H1 (cell line): ENCODE results near the gene MMAB. TPM values are rescaled to one million over a fixed set of nuclear protein-coding genes. Genes with fewer than 3 reads are reported as not detected.

ENCODE experiments used
- CTCF ChIA-PET: fragments of 300-600 bp; sonication (Branson Sonifier 250); formaldehyde crosslinking; loops from one replicate; lab custom pipeline; 2021; ENCODE audit not compliant: partially characterized antibody; lab: Charles Lee
- POLR2A ChIA-PET: fragments of 300-600 bp; sonication (Branson Sonifier 250); formaldehyde crosslinking; loops from one replicate; lab custom pipeline; 2021; ENCODE audit warnings: inconsistent platforms; ENCODE audit not compliant: partially characterized antibody; lab: Charles Lee
- DNase-seq, 2 experiments: peaks; one replicate each; pipeline versions ENCODE4 v3.0.0 to v3.0.0-alpha.2; 2010 to 2022; ENCODE audit warnings: low spot score in 2 of 2, low read depth in 1 of 2, mixed read lengths in 1 of 2
- FAIRE-seq: peaks from 2 replicates; lab custom pipeline; 2011; peaks lifted over from hg19 to GRCh38; lab: Jason Lieb, UNC
- H2AFZ ChIP-seq: 2 replicates; pipeline ENCODE4 v1.8.1; 2012; ENCODE audit warnings: low read length, inconsistent platforms
- H2AK5ac ChIP-seq: 2 replicates; pipeline ENCODE4 v1.6.1; 2013; ENCODE audit warnings: low read depth, low read length
- H2BK120ac ChIP-seq: replicated peaks from 2 replicates; pipeline ENCODE3; 2013; ENCODE audit warnings: low read depth, low read length, inconsistent platforms
- H2BK12ac ChIP-seq: 2 replicates; pipeline ENCODE4 v1.6.1; 2013; ENCODE audit warnings: low read depth, low read length
- H2BK15ac ChIP-seq: 2 replicates; pipeline ENCODE4 v1.6.1; 2013; ENCODE audit warnings: low read length
- H2BK20ac ChIP-seq: 2 replicates; pipeline ENCODE4 v1.6.1; 2013; ENCODE audit warnings: low read length
- H2BK5ac ChIP-seq: 2 replicates; pipeline ENCODE4 v1.6.1; 2013; ENCODE audit warnings: low read depth, low read length
- H3K14ac ChIP-seq: 2 replicates; pipeline ENCODE4 v1.6.1; 2013; ENCODE audit warnings: inconsistent platforms; ENCODE audit not compliant: insufficient read length
- H3K18ac ChIP-seq: 2 replicates; pipeline ENCODE4 v1.6.1; 2013; ENCODE audit warnings: low read length; ENCODE audit errors: extremely low read depth
- H3K23ac ChIP-seq: 2 replicates; pipeline ENCODE4 v1.6.1; 2013; ENCODE audit warnings: inconsistent platforms; ENCODE audit not compliant: insufficient read length
- H3K23me2 ChIP-seq: 2 replicates; pipeline ENCODE4 v1.6.1; 2013; ENCODE audit warnings: low read depth, low read length
- H3K27ac ChIP-seq: 2 replicates; pipeline ENCODE4 v1.6.1; 2011; ENCODE audit warnings: low read depth, low read length, inconsistent platforms
- H3K27me3 ChIP-seq, 4 experiments: replicated peaks in 1 of 4; 1 replicate in 1 of 4; 2 replicates in 3 of 4; pipeline versions ENCODE4 v1.6.1 to v1.8.1; 2011 to 2013; ENCODE audit warnings: low read length in 3 of 4, mild to moderate bottlenecking in 3 of 4, inconsistent platforms in 2 of 4, mixed read lengths in 2 of 4, moderate library complexity in 1 of 4; ENCODE audit not compliant: control insufficient read depth in 3 of 4, insufficient read depth in 3 of 4; ENCODE audit errors: extremely low read depth in 1 of 4
- H3K36me3 ChIP-seq, 4 experiments: 2 replicates each; pipeline versions ENCODE4 v1.6.1 to v1.8.1; 2011 to 2013; ENCODE audit warnings: mild to moderate bottlenecking in 4 of 4, low read length in 3 of 4, moderate library complexity in 2 of 4, control low read depth in 1 of 4, inconsistent platforms in 1 of 4; ENCODE audit not compliant: insufficient read depth in 4 of 4, control insufficient read depth in 2 of 4
- H3K4ac ChIP-seq: replicated peaks from 2 replicates; pipeline ENCODE3; 2013; ENCODE audit warnings: low read length, low read depth, mixed read lengths, inconsistent platforms; ENCODE audit not compliant: insufficient read length
- H3K4me1 ChIP-seq, 4 experiments: replicated peaks in 1 of 4; 1 replicate in 1 of 4; 2 replicates in 3 of 4; pipeline versions ENCODE4 v1.6.1 to v1.8.1; 2011 to 2013; ENCODE audit warnings: low read length in 3 of 4, inconsistent platforms in 2 of 4, mixed read lengths in 1 of 4; ENCODE audit not compliant: insufficient read depth in 4 of 4, control insufficient read depth in 3 of 4
- H3K4me2 ChIP-seq, 2 experiments: 2 replicates each; pipeline versions ENCODE4 v1.6.1 to v1.8.1; 2011 to 2013; ENCODE audit warnings: low read depth in 2 of 2, low read length in 2 of 2, control low read depth in 1 of 2, inconsistent platforms in 1 of 2, mild to moderate bottlenecking in 1 of 2; ENCODE audit not compliant: insufficient read depth in 1 of 2
- H3K4me3 ChIP-seq, 4 experiments: fragments of 200-600, 300-600 bp in 1 of 4; sonication (generic), shearing (Covaris generic), sonication (Bioruptor Twin) in 1 of 4; 2 replicates each; pipeline versions ENCODE4 v1.5.1 to v1.8.1; 2011 to 2016; ENCODE audit warnings: low read length in 4 of 4, low read depth in 3 of 4, control low read depth in 2 of 4, inconsistent platforms in 2 of 4, mild to moderate bottlenecking in 2 of 4, mixed read lengths in 1 of 4, moderate library complexity in 1 of 4; ENCODE audit not compliant: insufficient read depth in 2 of 4; ENCODE audit errors: extremely low read depth in 1 of 4
- H3K56ac ChIP-seq: replicated peaks from 2 replicates; pipeline ENCODE3; 2013; ENCODE audit warnings: low read depth, mild to moderate bottlenecking, mixed read lengths, low read length, inconsistent platforms; ENCODE audit not compliant: insufficient read length
- H3K79me1 ChIP-seq: 2 replicates; pipeline ENCODE4 v1.6.1; 2013; ENCODE audit warnings: low read depth, low read length, control low read depth
- H3K79me2 ChIP-seq, 2 experiments: 2 replicates each; pipeline versions ENCODE4 v1.6.1 to v1.8.1; 2012 to 2013; ENCODE audit warnings: low read length in 2 of 2, mild to moderate bottlenecking in 2 of 2, inconsistent platforms in 1 of 2; ENCODE audit not compliant: insufficient read depth in 2 of 2, control insufficient read depth in 1 of 2
- H3K9ac ChIP-seq, 4 experiments: replicated peaks in 1 of 4; 1 replicate in 1 of 4; 2 replicates in 3 of 4; pipeline versions ENCODE4 v1.6.1 to v1.8.1; 2011 to 2013; ENCODE audit warnings: low read depth in 3 of 4, low read length in 3 of 4, control low read depth in 2 of 4, mild to moderate bottlenecking in 2 of 4, moderate library complexity in 2 of 4, inconsistent platforms in 1 of 4; ENCODE audit errors: extremely low read depth in 1 of 4
- H3K9me3 ChIP-seq, 2 experiments: 2 replicates each; pipeline versions ENCODE4 v1.6.1 to v1.8.1; 2012 to 2013; ENCODE audit warnings: mild to moderate bottlenecking in 2 of 2, moderate library complexity in 2 of 2, control low read depth in 1 of 2, inconsistent platforms in 1 of 2, low read depth in 1 of 2, low read length in 1 of 2, mixed read lengths in 1 of 2; ENCODE audit not compliant: insufficient read depth in 2 of 2
- H4K20me1 ChIP-seq, 2 experiments: replicated peaks in 1 of 2; 2 replicates each; pipeline versions ENCODE3 to v1.8.1; 2011 to 2013; ENCODE audit warnings: inconsistent platforms in 2 of 2, low read length in 2 of 2, mild to moderate bottlenecking in 1 of 2; ENCODE audit not compliant: insufficient read depth in 2 of 2, control insufficient read depth in 1 of 2
- H4K5ac ChIP-seq: 2 replicates; pipeline ENCODE4 v1.6.1; 2013; ENCODE audit warnings: low read length, low read depth, mixed read lengths, inconsistent platforms; ENCODE audit not compliant: insufficient read length
- H4K8ac ChIP-seq: 2 replicates; pipeline ENCODE4 v1.8.0; 2013; ENCODE audit warnings: mild to moderate bottlenecking, moderate library complexity, low read length, inconsistent platforms; ENCODE audit not compliant: insufficient read depth; ENCODE audit errors: extremely low read depth
- H4K91ac ChIP-seq: replicated peaks from 2 replicates; pipeline ENCODE3; 2013; ENCODE audit warnings: low read length, mixed read lengths, inconsistent platforms; ENCODE audit not compliant: insufficient read length
- BACH1 ChIP-seq: IDR thresholded peaks from 2 replicates; pipeline ENCODE4 v1.6.1; 2012; ENCODE audit warnings: low read length, improper control_type of control experiment
- CBX8 ChIP-seq: fragments of 300-800, 300-1000 bp; sonication (generic); IDR thresholded peaks from 2 replicates; pipeline ENCODE4 v1.7.1; 2016; ENCODE audit warnings: low read depth, low read length, borderline replicate concordance
- CHD1 ChIP-seq: IDR thresholded peaks from 2 replicates; pipeline ENCODE4 v1.6.1; 2012; ENCODE audit warnings: low read depth, low read length, improper control_type of control experiment
- GTF2F1 ChIP-seq: IDR thresholded peaks from 2 replicates; pipeline ENCODE4 v1.6.1; 2012; ENCODE audit warnings: low read depth, low read length, improper control_type of control experiment, borderline replicate concordance
- KDM1A ChIP-seq: fragments of 200-600, 300-600 bp; sonication (generic); IDR thresholded peaks from 2 replicates; pipeline ENCODE4 v1.7.1; 2016; ENCODE audit warnings: mild to moderate bottlenecking, low read length, borderline replicate concordance
- MAFK ChIP-seq: IDR thresholded peaks from 2 replicates; pipeline ENCODE4 v1.6.1; 2012; ENCODE audit warnings: low read depth, mild to moderate bottlenecking, improper control_type of control experiment, low read length
- NRF1 ChIP-seq: IDR thresholded peaks from 2 replicates; pipeline ENCODE4 v1.6.1; 2011; ENCODE audit warnings: mild to moderate bottlenecking, low read depth, low read length, improper control_type of control experiment
- POLR2AphosphoS5 ChIP-seq: IDR thresholded peaks from 2 replicates; pipeline ENCODE4 v1.6.1; 2011; ENCODE audit warnings: low read depth, low read length
- RNF2 ChIP-seq: fragments of 200-900, 300-1000 bp; sonication (generic); IDR thresholded peaks from 2 replicates; pipeline ENCODE4 v1.7.1; 2016; ENCODE audit warnings: borderline replicate concordance, low read depth, mild to moderate bottlenecking, antibody characterized with exemption, low read length; ENCODE audit not compliant: poor library complexity, severe bottlenecking; ENCODE audit errors: missing control alignments
- TBP ChIP-seq: IDR thresholded peaks from 2 replicates; pipeline ENCODE4 v1.6.1; 2011; ENCODE audit warnings: low read depth, low read length, improper control_type of control experiment
- TEAD4 ChIP-seq: IDR thresholded peaks from 2 replicates; pipeline ENCODE4 v1.6.1; 2012; ENCODE audit warnings: low read depth, low read length, inconsistent platforms, mixed read lengths
- WGBS, 2 experiments: shearing (Covaris generic) in 1 of 2; methylation state at CpG; one replicate each; pipeline versions ENCODE4 v1.1.6 to v1.1.7; 2013 to 2015; ENCODE audit warnings: low lambda C conversion rate in 2 of 2, mixed read lengths in 2 of 2, inconsistent platforms in 1 of 2, low coverage in 1 of 2, missing lambda C conversion rate in 1 of 2; ENCODE audit not compliant: insufficient replicate concordance in 2 of 2, insufficient coverage in 1 of 2, insufficient read length in 1 of 2; ENCODE audit errors: extremely low coverage in 1 of 2, missing lambda C conversion rate in 1 of 2; 5-methylcytosine and 5-hydroxymethylcytosine counted together
- polyA plus RNA-seq, 7 experiments: library from polyadenylated mRNA; depleted of rRNA in 3 of 7; stranded (reverse) in 5 of 7; unstranded in 2 of 7; fragments of >200 nt in 5 of 7; fragments of 200-250 nt in 2 of 7; gene quantifications; 1 replicate in 5 of 7; 2 replicates in 1 of 7; 4 replicates in 1 of 7; pipeline versions ENCODE4 v1.2.1 to v1.2.3, GENCODE V29; 2011 to 2013; ENCODE audit warnings: missing spikeins in 2 of 7, mixed read lengths in 2 of 7
- total RNA-seq: library from RNA; stranded (reverse); fragmentation: NEBNext Ultra II Directional; extraction: Animal tissue kit (Norgen Biotek cat#: 25700); gene quantifications from 2 replicates; pipeline ENCODE4 v1.2.1, GENCODE V29; 2021
- TF ChIP-seq, protein P1 (sequence below): IDR thresholded peaks from 2 replicates; pipeline ENCODE4 v1.6.1; 2011; ENCODE audit warnings: low read depth, mild to moderate bottlenecking, low read length; ENCODE audit not compliant: insufficient read depth
- TF ChIP-seq, protein P2 (sequence below): IDR thresholded peaks from 2 replicates; pipeline ENCODE4 v1.6.1; 2012; ENCODE audit warnings: inconsistent platforms

Gene MMAB
- total and polyA plus RNA-seq, 2 of the 8 experiments (the other 6 are each of a cell fraction or from before 2014, with no cell fraction given) = 12.9 to 18.5 TPM

DNA sequence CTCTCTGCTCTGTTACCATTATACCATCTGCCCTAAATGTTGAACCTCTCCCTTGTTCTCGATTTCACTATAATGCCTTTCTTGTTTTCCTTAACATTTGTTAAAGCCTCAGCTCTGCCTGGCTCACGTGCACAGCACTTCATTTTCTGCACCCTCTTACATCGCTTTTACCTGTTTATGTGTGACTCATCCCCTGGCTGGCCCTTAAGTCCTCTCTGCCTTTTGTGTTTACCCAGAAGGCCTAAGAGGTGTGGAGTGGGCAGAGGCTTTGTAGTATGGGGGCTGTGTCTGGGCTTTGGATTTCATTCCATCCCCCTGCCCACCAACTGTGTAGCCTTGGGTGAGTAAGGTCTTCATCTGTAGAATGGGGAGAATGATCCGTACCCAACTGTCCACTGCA, 59.3 kb downstream of the MMAB start:
- FAIRE-seq (no peak), DNase-seq (no peak)
- Histone ChIP-seq H3K4ac (no peak overlapping the region), H2BK120ac (no peak overlapping the region), H2BK5ac (no peak overlapping the region), H3K79me1 (no peaks in the 10 kb centered on the region), H4K20me1 (peaks cover 0 to 4% of the 10 kb centered on the region in 2 experiments), H4K8ac (no peak overlapping the region), H2AFZ (no peak overlapping the region), H3K79me2 (no peaks in the 10 kb centered on the region), H3K9ac (no peak overlapping the region), H3K36me3 (peaks cover 2 to 31% (median 16%) of the 10 kb centered on the region in 4 experiments; a peak in 7 of 8 replicates), H3K4me3 (no peak overlapping the region), H2AK5ac (no peak overlapping the region), H3K14ac (no peak overlapping the region), H3K18ac (no peak overlapping the region), H3K27me3 (no peaks in the 10 kb centered on the region), H4K5ac (no peak overlapping the region), H3K4me2 (no peak overlapping the region), H3K27ac (no peak overlapping the region), H3K9me3 (no peaks in the 10 kb centered on the region), H2BK15ac (no peak overlapping the region), H3K56ac (no peak overlapping the region), H3K23me2 (no peaks in the 10 kb centered on the region), H4K91ac (no peak overlapping the region), H2BK20ac (no peak overlapping the region), H3K4me1 (peaks cover 0 to 2% (median 0%) of the 10 kb centered on the region in 4 experiments; a peak in 1 of 7 replicates), H2BK12ac (no peak overlapping the region), H3K23ac (no peak overlapping the region)
- ChIA-PET CTCF (interaction anchor here (0.8 kb wide), 1 partner anchor 60 kb away, joined by 3 read pairs; no protein-coding TSS in a partner anchor), POLR2A (no interaction called here)
- WGBS, 2 experiments = 88% methylated on average over 4 of the region's 4 CpGs; no CpG with 5 or more reads in 1 of the 2 experiments
- no peak for TF ChIP-seq KDM1A
- TF ChIP-seq, protein P1, sequence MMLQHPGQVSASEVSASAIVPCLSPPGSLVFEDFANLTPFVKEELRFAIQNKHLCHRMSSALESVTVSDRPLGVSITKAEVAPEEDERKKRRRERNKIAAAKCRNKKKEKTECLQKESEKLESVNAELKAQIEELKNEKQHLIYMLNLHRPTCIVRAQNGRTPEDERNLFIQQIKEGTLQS = no peak
- no peak for TF ChIP-seq GTF2F1
- TF ChIP-seq MAFK = no peak
- no peak for TF ChIP-seq TBP
- no peak for TF ChIP-seq POLR2AphosphoS5
- TF ChIP-seq TEAD4 = no peak
- TF ChIP-seq CHD1 = no peak
- no peak for TF ChIP-seq RNF2
- TF ChIP-seq BACH1 = no peak
- TF ChIP-seq, protein P2, sequence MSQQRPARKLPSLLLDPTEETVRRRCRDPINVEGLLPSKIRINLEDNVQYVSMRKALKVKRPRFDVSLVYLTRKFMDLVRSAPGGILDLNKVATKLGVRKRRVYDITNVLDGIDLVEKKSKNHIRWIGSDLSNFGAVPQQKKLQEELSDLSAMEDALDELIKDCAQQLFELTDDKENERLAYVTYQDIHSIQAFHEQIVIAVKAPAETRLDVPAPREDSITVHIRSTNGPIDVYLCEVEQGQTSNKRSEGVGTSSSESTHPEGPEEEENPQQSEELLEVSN = no peak
- TF ChIP-seq NRF1 = no peak
- no peak for TF ChIP-seq CBX8
